WTC11 (cell line): Measurements from ENCODE around the gene LPP. TPM values are rescaled to one million over a fixed set of nuclear protein-coding genes. Genes with fewer than 3 reads are reported as not detected.

Experiments
- ATAC-seq: fragments of 200-7000 bp; cut with Tn5 transposase; 2 replicates; pipeline ENCODE4 v1.10.0; 2021; ENCODE audit warnings: mild to moderate bottlenecking, moderate library complexity
- CTCF ChIA-PET: fragments of 300-600 bp; sonication (Branson Sonifier 250); formaldehyde crosslinking; loops from one replicate; lab custom pipeline; 2021; ENCODE audit warnings: antibody characterized with exemption; lab: Charles Lee
- POLR2A ChIA-PET: fragments of 350-600 bp; sonication (Branson Sonifier 250); formaldehyde crosslinking; loops from one replicate; lab custom pipeline; 2021; ENCODE audit warnings: antibody characterized with exemption; lab: Charles Lee
- DNase-seq: peaks from one replicate; pipeline ENCODE4 v3.0.0; 2021; ENCODE audit warnings: low spot score
- H3K27ac Mint-ChIP-seq: 2 replicates; pipeline ENCODE4 v1.8.0; 2021; ENCODE audit warnings: mixed read lengths
- H3K27me3 Mint-ChIP-seq: 2 replicates; pipeline ENCODE4 v1.8.0; 2021; ENCODE audit warnings: low read depth, mild to moderate bottlenecking, moderate library complexity, mixed read lengths
- H3K36me3 Mint-ChIP-seq: 2 replicates; pipeline ENCODE4 v1.8.0; 2021; ENCODE audit warnings: mixed read lengths
- H3K4me1 Mint-ChIP-seq: 2 replicates; pipeline ENCODE4 v1.8.0; 2022; ENCODE audit warnings: mixed read lengths
- H3K4me3 Mint-ChIP-seq: 2 replicates; pipeline ENCODE4 v1.8.0; 2021; ENCODE audit warnings: mild to moderate bottlenecking, moderate library complexity, mixed read lengths
- H3K9me3 Mint-ChIP-seq: 2 replicates; pipeline ENCODE4 v1.8.0; 2021; ENCODE audit warnings: mixed read lengths
- ARID4B ChIP-seq: sonication (generic); formaldehyde crosslinking; IDR thresholded peaks from 2 replicates; pipeline ENCODE4 v1.8.0; 2023; ENCODE audit warnings: missing genetic modification reagents, mild to moderate bottlenecking, borderline replicate concordance
- E2F4 ChIP-seq: sonication (generic); formaldehyde crosslinking; IDR thresholded peaks from 2 replicates; pipeline ENCODE4 v1.8.1; 2022; ENCODE audit warnings: low read depth, mild to moderate bottlenecking, moderate library complexity, missing genetic modification reagents, borderline replicate concordance
- E2F5 ChIP-seq: sonication (generic); formaldehyde crosslinking; IDR thresholded peaks from 2 replicates; pipeline ENCODE4 v1.8.1; 2022; ENCODE audit warnings: mild to moderate bottlenecking, moderate library complexity, missing genetic modification reagents
- ELF4 ChIP-seq: sonication (generic); formaldehyde crosslinking; IDR thresholded peaks from 2 replicates; pipeline ENCODE4 v1.8.1; 2022; ENCODE audit warnings: low read depth, mild to moderate bottlenecking, moderate library complexity, missing genetic modification reagents
- FOXJ3 ChIP-seq: sonication (generic); formaldehyde crosslinking; IDR thresholded peaks from 2 replicates; pipeline ENCODE4 v1.9.0; 2021; ENCODE audit warnings: missing genetic modification reagents, mild to moderate bottlenecking, borderline replicate concordance
- HMGXB4 ChIP-seq: sonication (generic); formaldehyde crosslinking; IDR thresholded peaks from 2 replicates; pipeline ENCODE4 v1.8.1; 2023; ENCODE audit warnings: mild to moderate bottlenecking, moderate library complexity, missing genetic modification reagents
- MXD4 ChIP-seq: fragments of 250-450 bp; sonication (Bioruptor Pico); IDR thresholded peaks from 2 replicates; pipeline ENCODE4 v1.8.0; 2021; ENCODE audit warnings: mild to moderate bottlenecking, moderate library complexity, borderline replicate concordance
- NFATC4 ChIP-seq: fragments of 250-450 bp; sonication (Bioruptor Pico); IDR thresholded peaks from 2 replicates; pipeline ENCODE4 v1.9.0; 2021; ENCODE audit warnings: mild to moderate bottlenecking
- NFYB ChIP-seq: sonication (generic); formaldehyde crosslinking; conservative IDR thresholded peaks from 2 replicates; pipeline ENCODE4 v1.8.0; 2022; ENCODE audit warnings: low read depth, missing genetic modification reagents
- PREB ChIP-seq: sonication (generic); formaldehyde crosslinking; IDR thresholded peaks from 2 replicates; pipeline ENCODE4 v1.8.1; 2022; ENCODE audit warnings: mild to moderate bottlenecking, missing genetic modification reagents, moderate library complexity, borderline replicate concordance
- TP53 ChIP-seq: sonication (generic); formaldehyde crosslinking; IDR thresholded peaks from 2 replicates; pipeline ENCODE4 v1.8.1; 2023; ENCODE audit warnings: mild to moderate bottlenecking, missing genetic modification reagents
- USF1 ChIP-seq: sonication (generic); formaldehyde crosslinking; IDR thresholded peaks from 2 replicates; pipeline ENCODE4 v1.8.0; 2022; ENCODE audit warnings: mild to moderate bottlenecking, missing genetic modification reagents
- USF2 ChIP-seq: sonication (generic); formaldehyde crosslinking; IDR thresholded peaks from 2 replicates; pipeline ENCODE4 v1.8.1; 2023; ENCODE audit warnings: mild to moderate bottlenecking, missing genetic modification reagents, moderate library complexity
- ZMAT4 ChIP-seq: fragments of 250-450 bp; sonication (Bioruptor Pico); IDR thresholded peaks from 2 replicates; pipeline ENCODE4 v1.9.0; 2021; ENCODE audit warnings: mild to moderate bottlenecking
- ZNF281 ChIP-seq: sonication (generic); formaldehyde crosslinking; IDR thresholded peaks from 2 replicates; pipeline ENCODE4 v1.8.0; 2023; ENCODE audit warnings: mild to moderate bottlenecking, missing genetic modification reagents
- ZNF512 ChIP-seq: sonication (generic); formaldehyde crosslinking; IDR thresholded peaks from 2 replicates; pipeline ENCODE4 v1.8.1; 2022; ENCODE audit warnings: missing genetic modification reagents, borderline replicate concordance
- total RNA-seq: library from RNA; stranded (reverse); gene quantifications from 3 replicates; pipeline ENCODE4 v1.2.3, GENCODE V29; 2021

The LPP gene
- total RNA-seq, 1 experiment from 2014 or later = 49.6 TPM

- Mint-ChIP-seq H3K27me3 (no peaks in the 10 kb centered on the region), H3K9me3 (no peaks in the 10 kb centered on the region), H3K4me1 (no peaks in the 10 kb centered on the region), H3K27ac (no peak overlapping the region), H3K4me3 (no peak overlapping the region), H3K36me3 (no peaks in the 10 kb centered on the region)
- ChIA-PET CTCF (no interaction called here), POLR2A (no interaction called here)
- no peak for TF ChIP-seq TP53
- no peak for TF ChIP-seq E2F5
- TF ChIP-seq ARID4B = no peak
- ATAC-seq (no peak), DNase-seq (no peak)
Observed at GRCh38 chr3:188453431-188454384, 299.8 kb downstream of the LPP start.

GRCh38 chr3:188455748-188456147, 301.8 kb downstream of the LPP start:
- ATAC-seq (no peak), DNase-seq (no peak)
- H3K9me3 Mint-ChIP-seq = no peaks in the 10 kb centered on the region
- H3K27ac Mint-ChIP-seq = no peak overlapping the region
- CTCF ChIA-PET = no interaction called here
- H3K27me3 Mint-ChIP-seq = no peaks in the 10 kb centered on the region
- no peaks in the 10 kb centered on the region for H3K4me1 Mint-ChIP-seq
- POLR2A ChIA-PET = no interaction called here
- H3K36me3 Mint-ChIP-seq = no peaks in the 10 kb centered on the region
- no peak overlapping the region for H3K4me3 Mint-ChIP-seq
- TF ChIP-seq USF1 = no peak
- no peak for TF ChIP-seq NFYB (CRISPR knock-in tag)
- TF ChIP-seq MXD4 (CRISPR knock-in tag) = no peak
- no peak for TF ChIP-seq ELF4 (CRISPR knock-in tag)
- no peak for TF ChIP-seq ZNF281 (CRISPR knock-in tag)
- no peak for TF ChIP-seq USF2 (CRISPR knock-in tag)
- TF ChIP-seq ZMAT4 (CRISPR knock-in tag) = no peak
- no peak for TF ChIP-seq FOXJ3
- no peak for TF ChIP-seq E2F4 (CRISPR knock-in tag)
- TF ChIP-seq ZNF512 (CRISPR knock-in tag) = no peak
- no peak for TF ChIP-seq NFATC4
- no peak for TF ChIP-seq HMGXB4 (CRISPR knock-in tag)
- TF ChIP-seq PREB (CRISPR knock-in tag) = no peak
